8988T (cell line): ENCODE measurements around the gene SBNO2.
"Not testable (repeated sequence)": the region's sequence is repeated elsewhere in the genome, so short reads cannot be mapped to it uniquely, and the experiment has no call there.

Source experiments
- DNase-seq: peaks from one replicate; pipeline ENCODE4 v3.0.0; 2011

Gene SBNO2

GRCh38 chr19:1132552-1133383 is 41.3 kb downstream of the SBNO2 start:
- DNase-seq = no peak

GRCh38 chr19:1131718-1132551 is 42.1 kb downstream of the SBNO2 start:
- no peak for DNase-seq

GRCh38 chr19:1130771-1131717 is 43.0 kb downstream of the SBNO2 start:
- DNase-seq = no peak

GRCh38 chr19:1129535-1129934 is 44.5 kb downstream of the SBNO2 start:
- DNase-seq = no peak

- DNase-seq = not testable (repeated sequence)
Observed at GRCh38 chr19:1129084-1129483, 45.0 kb downstream of the SBNO2 start.

GRCh38 chr19:1128106-1128505 is 46.0 kb downstream of the SBNO2 start:
- no peak for DNase-seq

- DNase-seq = no peak
Observed at GRCh38 chr19:1126984-1127760, 46.9 kb downstream of the SBNO2 start.

GRCh38 chr19:1125601-1126467 is 48.2 kb downstream of the SBNO2 start:
- no peak for DNase-seq

GRCh38 chr19:1123885-1124677 is 50.0 kb downstream of the SBNO2 start:
- DNase-seq = no peak

- no peak for DNase-seq
Observed at GRCh38 chr19:1123381-1123780, 50.7 kb downstream of the SBNO2 start.

- peak; percentile 99 for DNase-seq
Observed at GRCh38 chr19:1122972-1123363, 51.1 kb downstream of the SBNO2 start.

GRCh38 chr19:1122021-1122971 is 51.8 kb downstream of the SBNO2 start:
- DNase-seq = no peak

- DNase-seq = no peak
Observed at GRCh38 chr19:1121395-1121794, 52.7 kb downstream of the SBNO2 start.

- DNase-seq = no peak
Observed at GRCh38 chr19:1119475-1120217, 54.4 kb downstream of the SBNO2 start.

- DNase-seq = no peak
Observed at GRCh38 chr19:1118999-1119398, 55.1 kb downstream of the SBNO2 start.

- no peak for DNase-seq
Observed at GRCh38 chr19:1117654-1118053, 56.4 kb downstream of the SBNO2 start.

GRCh38 chr19:1116726-1117581 is 57.1 kb downstream of the SBNO2 start:
- DNase-seq = no peak
